Measurements from ENCODE around the gene GALNT10. TPM values are rescaled to one million over a fixed set of nuclear protein-coding genes. Genes with fewer than 3 reads are reported as not detected.

The GALNT10 gene
- total RNA-seq, result 11.5 TPM
- long read RNA-seq, full-length matches to known transcripts, result 6 of 10 reads
- long read RNA-seq, partial matches to known transcripts, result 0 of 10 reads
- long read RNA-seq, other reads (novel, unspliced or antisense), result 4 of 10 reads

- Histone ChIP-seq H3K4me1 (peaks cover 57% of the 10 kb centered on the region), H3K4me3 (peak within 1 kb of the TSS; percentile 95), H3K9me3 (replicated peaks) (no peaks in the 10 kb centered on the region), H3K27ac (replicated peaks) (peak within 1 kb of the TSS; percentile 93), H3K27me3 (ENCODE audit: low read depth) (no peaks in the 10 kb centered on the region), H3K36me3 (no peaks in the 10 kb centered on the region)
- TF ChIP-seq CTCF (IDR thresholded peaks at IDR 0.05; ENCODE audit: borderline replicate concordance), result no peak
- intact Hi-C loops (cut with micrococcal nuclease), result no loop called here
- DNase-seq, result peak; percentile 73
These were observed at the start of gene GALNT10 for GRCh38 chr5:154190595-154191304. Gene GALNT10 (plus strand): TSS chr5:154190733. CDS start chr5:154190867, 134 bp downstream.

- no peaks in the 10 kb centered on the region for H3K27me3 ChIP-seq (ENCODE audit: low read depth)
- no peaks in the 10 kb centered on the region for H3K9me3 ChIP-seq (replicated peaks)
- intact Hi-C loops (cut with micrococcal nuclease), result no loop called here
- peak overlapping the region; percentile 87 for H3K27ac ChIP-seq (replicated peaks)
- peaks cover 82% of the 10 kb centered on the region for H3K4me1 ChIP-seq
- H3K36me3 ChIP-seq, result no peaks in the 10 kb centered on the region
- TF ChIP-seq CTCF (IDR thresholded peaks at IDR 0.05; ENCODE audit: borderline replicate concordance), result no peak
- no peak for DNase-seq
- H3K4me3 ChIP-seq, result no peak overlapping the region
These were observed 48.8 kb upstream of the GALNT10 start for GRCh38 chr5:154141745-154142221.

- Histone ChIP-seq H3K4me1 (peaks cover 87% of the 10 kb centered on the region), H3K27ac (replicated peaks) (peak overlapping the region; percentile 87), H3K4me3 (no peak overlapping the region), H3K9me3 (replicated peaks) (no peaks in the 10 kb centered on the region), H3K27me3 (ENCODE audit: low read depth) (no peaks in the 10 kb centered on the region), H3K36me3 (no peaks in the 10 kb centered on the region)
- intact Hi-C loops (cut with micrococcal nuclease), result no loop called here
- no peak for DNase-seq
- no peak for TF ChIP-seq CTCF (IDR thresholded peaks at IDR 0.05; ENCODE audit: borderline replicate concordance)
These were observed 47.3 kb upstream of the GALNT10 start for GRCh38 chr5:154143211-154143641.

- Histone ChIP-seq H3K9me3 (replicated peaks) (no peaks in the 10 kb centered on the region), H3K4me1 (peaks cover 70% of the 10 kb centered on the region), H3K27ac (replicated peaks) (peak overlapping the region; percentile 68), H3K4me3 (no peak overlapping the region), H3K36me3 (no peaks in the 10 kb centered on the region), H3K27me3 (ENCODE audit: low read depth) (no peaks in the 10 kb centered on the region)
- no peak for TF ChIP-seq CTCF (IDR thresholded peaks at IDR 0.05; ENCODE audit: borderline replicate concordance)
- no peak for DNase-seq
- intact Hi-C loops (cut with micrococcal nuclease), result no loop called here
These were observed 45.3 kb upstream of the GALNT10 start for GRCh38 chr5:154145268-154145667.

GRCh38 chr5:154146409-154146808 lies 44.1 kb upstream of the GALNT10 start:
- Histone ChIP-seq H3K36me3 (no peaks in the 10 kb centered on the region), H3K27me3 (ENCODE audit: low read depth) (no peaks in the 10 kb centered on the region), H3K9me3 (replicated peaks) (no peaks in the 10 kb centered on the region), H3K27ac (replicated peaks) (peak overlapping the region; percentile 68), H3K4me1 (peaks cover 64% of the 10 kb centered on the region), H3K4me3 (no peak overlapping the region)
- TF ChIP-seq CTCF (IDR thresholded peaks at IDR 0.05; ENCODE audit: borderline replicate concordance), result no peak
- intact Hi-C loops (cut with micrococcal nuclease), result no loop called here
- DNase-seq, result peak; percentile 37

Data from left ventricle myocardium inferior (tissue), 1 donor.